ENCODE measurements around the gene SPATA31E1.
"Not testable (repeated sequence)": the region's sequence is repeated elsewhere in the genome, so short reads cannot be mapped to it uniquely, and the experiment has no call there.

SPATA31E1 gene

DNA sequence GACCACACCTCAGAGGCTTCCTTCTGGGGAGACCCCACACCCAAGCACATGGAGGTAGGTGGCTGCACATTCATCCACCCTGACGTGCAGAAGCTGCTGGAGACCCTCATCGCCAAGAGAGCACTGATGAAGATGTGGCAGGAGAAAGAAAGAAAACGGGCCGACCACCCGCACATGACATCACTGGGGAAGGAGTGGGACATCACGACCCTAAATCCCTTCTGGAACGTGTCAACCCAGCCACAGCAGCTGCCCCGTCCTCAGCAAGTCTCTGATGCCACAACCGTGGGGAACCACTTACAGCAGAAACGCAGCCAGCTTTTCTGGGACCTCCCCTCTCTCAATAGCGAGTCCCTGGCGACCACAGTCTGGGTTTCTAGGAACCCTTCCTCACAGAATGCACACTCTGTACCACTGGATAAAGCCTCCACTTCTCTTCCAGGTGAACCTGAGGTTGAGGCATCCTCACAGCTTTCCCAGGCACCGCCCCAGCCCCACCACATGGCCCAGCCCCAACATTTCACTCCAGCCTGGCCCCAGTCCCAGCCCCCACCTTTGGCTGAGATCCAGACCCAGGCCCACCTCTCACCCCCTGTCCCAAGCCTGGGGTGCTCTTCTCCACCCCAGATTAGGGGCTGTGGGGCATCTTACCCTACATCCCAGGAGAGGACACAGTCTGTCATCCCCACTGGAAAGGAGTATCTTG, 3.0 kb downstream of the SPATA31E1 start:
- no peaks in the 10 kb centered on the region for H3K36me3 Mint-ChIP-seq (ENCODE audit: low read depth)
- H3K27me3 Mint-ChIP-seq (ENCODE audit: low read depth) = no peaks in the 10 kb centered on the region
- H3K4me3 Mint-ChIP-seq = no peak overlapping the region
- no peaks in the 10 kb centered on the region for H3K4me1 Mint-ChIP-seq (ENCODE audit: low read depth)
- H3K9me3 Mint-ChIP-seq = no peaks in the 10 kb centered on the region
- no peak overlapping the region for H3K27ac Mint-ChIP-seq

GRCh38 chr9:87886210-87886932, 3.7 kb downstream of the SPATA31E1 start:
- no peaks in the 10 kb centered on the region for H3K4me1 Mint-ChIP-seq (ENCODE audit: low read depth)
- no peaks in the 10 kb centered on the region for H3K27me3 Mint-ChIP-seq (ENCODE audit: low read depth)
- H3K27ac Mint-ChIP-seq = no peak overlapping the region
- H3K9me3 Mint-ChIP-seq = no peaks in the 10 kb centered on the region
- no peaks in the 10 kb centered on the region for H3K36me3 Mint-ChIP-seq (ENCODE audit: low read depth)
- H3K4me3 Mint-ChIP-seq = no peak overlapping the region

- no peak overlapping the region for H3K4me3 Mint-ChIP-seq
- no peaks in the 10 kb centered on the region for H3K9me3 Mint-ChIP-seq
- no peaks in the 10 kb centered on the region for H3K27me3 Mint-ChIP-seq (ENCODE audit: low read depth)
- H3K36me3 Mint-ChIP-seq (ENCODE audit: low read depth) = no peaks in the 10 kb centered on the region
- H3K4me1 Mint-ChIP-seq (ENCODE audit: low read depth) = no peaks in the 10 kb centered on the region
- H3K27ac Mint-ChIP-seq = no peak overlapping the region
Measured at GRCh38 chr9:87886933-87887505, 4.3 kb downstream of the SPATA31E1 start.

DNA sequence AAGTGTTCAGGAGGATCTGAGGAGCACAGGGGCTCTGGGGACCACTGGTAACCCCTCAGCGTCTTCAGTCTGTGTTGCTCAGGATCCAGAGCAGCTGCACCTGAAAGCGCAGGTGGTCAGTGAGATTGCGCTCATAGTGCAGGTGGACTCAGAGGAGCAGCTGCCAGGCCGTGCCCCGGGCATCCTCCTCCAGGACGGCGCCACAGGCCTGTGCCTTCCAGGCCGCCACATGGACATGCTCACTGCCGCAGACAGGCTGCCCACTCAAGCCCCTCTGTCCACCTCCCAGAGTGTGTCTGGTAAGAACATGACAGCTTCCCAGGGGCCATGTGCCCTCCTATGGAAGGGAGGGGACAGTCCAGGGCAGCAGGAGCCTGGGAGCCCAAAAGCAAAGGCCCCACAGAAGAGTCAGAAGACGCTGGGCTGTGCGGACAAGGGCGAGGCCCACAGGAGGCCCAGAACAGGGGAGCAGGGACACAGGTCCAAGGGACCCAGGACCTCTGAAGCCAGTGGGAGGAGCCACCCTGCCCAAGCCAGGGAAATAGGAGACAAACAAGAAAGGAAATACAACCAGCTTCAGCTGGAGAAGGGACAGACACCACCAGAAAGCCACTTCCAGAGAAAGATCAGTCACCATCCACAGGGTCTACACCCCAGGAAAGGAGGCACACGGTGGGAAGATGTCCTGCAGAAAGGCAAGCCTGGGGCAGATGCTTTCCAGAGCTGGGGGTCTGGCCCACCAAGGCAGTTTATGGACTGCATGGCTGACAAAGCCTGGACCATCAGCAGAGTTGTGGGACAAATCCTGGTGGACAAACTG, 5.2 kb downstream of the SPATA31E1 start:
- H3K4me3 Mint-ChIP-seq = no peak overlapping the region
- H3K9me3 Mint-ChIP-seq = no peaks in the 10 kb centered on the region
- H3K4me1 Mint-ChIP-seq (ENCODE audit: low read depth) = no peaks in the 10 kb centered on the region
- H3K27me3 Mint-ChIP-seq (ENCODE audit: low read depth) = peaks cover 6% of the 10 kb centered on the region
- H3K27ac Mint-ChIP-seq = no peak overlapping the region
- H3K36me3 Mint-ChIP-seq (ENCODE audit: low read depth) = no peaks in the 10 kb centered on the region

DNA sequence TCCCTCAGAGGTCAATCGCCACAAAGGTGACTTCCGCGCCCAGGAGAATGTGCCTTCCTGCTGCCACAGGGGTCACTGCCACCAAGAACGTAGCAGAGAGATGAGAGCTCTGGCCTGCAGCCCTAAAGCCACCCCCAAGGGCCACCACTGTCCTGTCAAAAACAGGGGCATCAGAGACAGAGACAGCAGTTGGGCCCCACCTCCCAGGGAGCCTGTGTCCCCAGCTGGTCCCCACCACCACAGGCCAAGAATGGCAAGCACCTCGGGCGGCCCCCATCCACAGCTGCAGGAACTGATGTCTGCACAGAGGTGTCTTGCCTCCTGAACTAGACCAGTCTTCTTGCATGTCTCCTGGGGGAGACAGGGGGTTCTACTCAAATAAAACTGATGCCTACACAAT, 5.8 kb downstream of the SPATA31E1 start:
- Mint-ChIP-seq H3K9me3 (no peaks in the 10 kb centered on the region), H3K36me3 (ENCODE audit: low read depth) (no peaks in the 10 kb centered on the region), H3K4me1 (ENCODE audit: low read depth) (no peaks in the 10 kb centered on the region), H3K27me3 (ENCODE audit: low read depth) (peaks cover 6% of the 10 kb centered on the region), H3K27ac (no peak overlapping the region), H3K4me3 (no peak overlapping the region)

DNA sequence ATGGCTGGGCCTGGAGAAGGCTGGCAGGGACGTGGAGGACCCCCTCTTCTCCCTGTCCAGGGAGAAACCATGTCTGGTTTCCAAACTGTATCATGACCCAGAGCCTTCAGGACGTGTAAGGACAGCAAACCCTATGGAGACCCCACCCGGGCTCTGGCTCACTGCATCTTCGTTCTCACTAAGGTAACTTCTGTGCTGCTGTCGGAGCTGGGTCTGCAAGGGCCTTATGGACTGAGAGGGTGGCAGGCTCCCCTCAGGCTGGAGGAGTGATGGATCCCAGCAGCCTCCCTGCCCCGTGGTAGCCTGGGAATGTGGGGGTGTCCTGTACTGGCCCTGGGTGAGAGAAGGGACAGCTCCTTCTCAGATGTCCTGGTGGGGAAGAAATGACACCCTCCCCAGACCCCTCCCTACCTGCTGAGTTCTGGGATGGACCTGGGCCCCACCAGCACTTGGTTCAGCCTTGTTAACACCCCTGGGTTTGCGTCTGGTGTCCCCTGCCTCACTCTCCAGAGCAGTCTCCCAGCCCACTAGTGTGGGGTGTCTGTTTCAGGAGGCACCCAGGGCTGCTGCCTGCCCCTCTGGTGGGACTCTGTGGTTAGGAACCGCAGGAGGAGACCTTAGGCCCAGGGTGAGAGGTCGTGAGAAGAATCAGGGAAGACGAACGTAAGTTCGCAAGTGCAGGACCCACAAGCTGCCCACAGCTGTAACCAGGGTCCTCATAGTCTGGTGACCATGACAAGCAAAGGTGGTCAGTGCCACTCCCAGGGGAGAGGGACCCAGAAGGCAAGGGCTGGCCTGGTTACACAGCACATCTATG, 6.6 kb downstream of the SPATA31E1 start:
- Mint-ChIP-seq H3K9me3 (no peaks in the 10 kb centered on the region), H3K27me3 (ENCODE audit: low read depth) (peaks cover 6% of the 10 kb centered on the region), H3K4me1 (ENCODE audit: low read depth) (no peaks in the 10 kb centered on the region), H3K4me3 (no peak overlapping the region), H3K36me3 (ENCODE audit: low read depth) (no peaks in the 10 kb centered on the region), H3K27ac (no peak overlapping the region)

DNA sequence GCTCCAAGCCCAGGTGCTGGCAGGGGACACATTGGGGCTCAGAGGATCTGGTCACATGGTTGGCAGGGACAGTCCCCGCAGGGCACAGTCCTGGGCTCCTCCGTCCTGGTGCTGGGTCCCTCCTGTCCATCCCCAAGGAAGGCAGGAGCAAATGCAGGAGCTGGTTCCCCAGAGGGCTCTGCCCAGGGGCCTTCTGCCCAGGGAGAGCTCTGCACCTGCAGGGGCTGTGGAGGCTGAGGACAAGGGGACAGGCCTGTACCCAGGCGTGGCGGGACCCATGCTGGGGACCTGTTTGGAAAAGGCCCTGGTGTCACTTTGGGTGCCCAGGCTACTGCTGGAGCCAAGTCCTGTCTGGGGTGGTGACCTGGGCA, 7.2 kb downstream of the SPATA31E1 start:
- H3K4me3 Mint-ChIP-seq = no peak overlapping the region
- H3K27ac Mint-ChIP-seq = no peak overlapping the region
- no peaks in the 10 kb centered on the region for H3K4me1 Mint-ChIP-seq (ENCODE audit: low read depth)
- no peaks in the 10 kb centered on the region for H3K36me3 Mint-ChIP-seq (ENCODE audit: low read depth)
- peaks cover 6% of the 10 kb centered on the region for H3K27me3 Mint-ChIP-seq (ENCODE audit: low read depth)
- H3K9me3 Mint-ChIP-seq = no peaks in the 10 kb centered on the region

DNA sequence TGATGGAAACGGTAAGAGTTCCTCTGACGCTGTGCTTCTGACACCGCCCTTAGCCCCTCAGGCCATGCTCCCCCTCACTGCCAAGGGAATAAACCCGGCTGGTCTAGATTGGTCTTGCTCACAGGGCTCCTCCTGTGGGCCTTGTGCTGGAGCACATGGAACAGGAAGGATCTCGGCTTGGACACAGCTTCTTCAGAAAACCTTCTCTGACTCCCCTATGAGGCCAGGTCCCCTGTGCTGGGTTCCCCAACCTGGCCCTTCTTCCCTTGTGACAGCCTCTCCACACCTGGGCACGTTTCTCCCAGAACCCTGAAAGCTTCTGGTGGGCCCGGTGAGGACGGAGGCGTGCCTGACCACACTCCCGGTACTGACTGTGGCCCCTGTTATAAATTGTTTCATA, 8.2 kb downstream of the SPATA31E1 start:
- H3K36me3 Mint-ChIP-seq (ENCODE audit: low read depth) = no peaks in the 10 kb centered on the region
- H3K27ac Mint-ChIP-seq = no peak overlapping the region
- no peak overlapping the region for H3K4me3 Mint-ChIP-seq
- H3K4me1 Mint-ChIP-seq (ENCODE audit: low read depth) = no peaks in the 10 kb centered on the region
- H3K27me3 Mint-ChIP-seq (ENCODE audit: low read depth) = peaks cover 6% of the 10 kb centered on the region
- H3K9me3 Mint-ChIP-seq = no peaks in the 10 kb centered on the region

DNA sequence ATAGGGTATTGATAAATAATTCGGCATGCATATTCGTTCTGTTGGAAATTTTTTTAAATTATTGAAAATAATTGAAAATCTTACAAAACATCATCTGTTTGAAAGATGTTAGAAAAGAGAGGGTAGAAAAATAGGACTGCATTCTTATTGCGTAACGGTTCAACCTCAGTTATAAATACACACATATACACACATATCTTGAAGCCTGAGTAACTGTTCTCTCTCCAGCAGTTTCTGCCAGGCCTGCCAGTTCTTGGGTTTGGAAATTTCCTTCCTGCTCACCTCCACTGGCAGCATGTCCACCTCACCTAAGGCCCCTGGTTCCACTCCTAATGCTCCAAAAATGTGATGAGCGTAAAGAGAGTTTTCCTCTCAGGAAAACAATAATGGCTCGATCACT, 9.1 kb downstream of the SPATA31E1 start:
- no peak overlapping the region for H3K4me3 Mint-ChIP-seq
- H3K4me1 Mint-ChIP-seq (ENCODE audit: low read depth) = no peaks in the 10 kb centered on the region
- no peak overlapping the region for H3K27ac Mint-ChIP-seq
- H3K9me3 Mint-ChIP-seq = no peaks in the 10 kb centered on the region
- H3K27me3 Mint-ChIP-seq (ENCODE audit: low read depth) = peaks cover 6% of the 10 kb centered on the region
- H3K36me3 Mint-ChIP-seq (ENCODE audit: low read depth) = no peaks in the 10 kb centered on the region

DNA sequence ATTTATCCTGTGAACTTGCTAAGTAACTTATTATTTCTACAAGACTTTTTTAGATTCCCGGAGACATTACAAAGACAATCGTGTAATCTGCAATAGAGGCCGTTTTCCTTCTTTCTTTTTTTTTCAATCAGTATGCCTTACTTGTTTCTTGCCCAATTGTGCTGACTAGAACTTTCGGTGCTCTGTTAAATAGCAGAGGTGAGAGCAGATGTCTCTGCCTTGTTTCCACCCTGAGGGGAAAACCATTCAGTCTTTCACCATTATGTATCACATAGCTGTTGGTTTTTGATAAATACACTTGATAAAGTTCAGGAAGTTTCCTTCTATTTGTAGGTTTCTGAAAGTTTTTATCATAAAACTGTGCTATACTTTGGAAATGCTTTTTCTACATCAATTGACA, 10.3 kb downstream of the SPATA31E1 start:
- H3K27me3 Mint-ChIP-seq (ENCODE audit: low read depth) = peaks cover 6% of the 10 kb centered on the region
- H3K9me3 Mint-ChIP-seq = no peaks in the 10 kb centered on the region
- no peak overlapping the region for H3K27ac Mint-ChIP-seq
- no peak overlapping the region for H3K4me3 Mint-ChIP-seq
- no peaks in the 10 kb centered on the region for H3K36me3 Mint-ChIP-seq (ENCODE audit: low read depth)
- H3K4me1 Mint-ChIP-seq (ENCODE audit: low read depth) = no peaks in the 10 kb centered on the region

DNA sequence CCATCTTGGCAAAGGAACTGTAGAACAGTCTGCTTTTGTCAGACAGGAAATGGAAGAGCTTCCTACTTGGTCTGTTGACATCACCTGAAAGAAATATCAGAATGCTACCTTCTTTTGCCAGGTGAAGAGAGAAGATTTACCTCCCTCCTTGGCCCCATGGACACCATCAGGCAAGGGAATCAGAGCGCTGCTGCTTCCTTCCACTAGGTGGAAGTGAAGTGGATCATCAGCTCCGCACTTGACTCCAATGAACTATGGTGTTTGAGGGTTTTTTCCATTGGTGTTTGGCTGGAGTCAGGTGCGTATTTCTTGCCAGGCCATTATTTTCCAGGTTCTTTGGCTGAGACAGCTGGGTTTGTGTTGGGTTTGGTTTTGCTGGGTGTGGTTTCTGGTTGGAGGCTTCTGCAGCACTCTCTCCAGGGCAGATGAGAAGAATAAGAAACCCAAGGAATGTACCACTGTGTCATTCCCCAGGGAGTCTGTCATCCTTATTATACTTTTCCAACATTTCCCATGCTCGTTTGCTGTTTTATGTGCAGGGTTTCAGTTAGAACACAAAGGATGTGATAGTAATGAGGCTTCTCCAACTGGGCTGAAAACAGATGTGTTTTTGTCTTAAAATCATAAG, 12.4 kb downstream of the SPATA31E1 start:
- no peaks in the 10 kb centered on the region for H3K4me1 Mint-ChIP-seq (ENCODE audit: low read depth)
- no peak overlapping the region for H3K4me3 Mint-ChIP-seq

GRCh38 chr9:87896891-87897290, 14.2 kb downstream of the SPATA31E1 start:
- Mint-ChIP-seq H3K4me3 (no peak overlapping the region), H3K27ac (no peak overlapping the region), H3K27me3 (ENCODE audit: low read depth) (peaks cover 14% of the 10 kb centered on the region), H3K36me3 (ENCODE audit: low read depth) (no peaks in the 10 kb centered on the region), H3K4me1 (ENCODE audit: low read depth) (no peaks in the 10 kb centered on the region), H3K9me3 (peaks cover 4% of the 10 kb centered on the region)

More for the DNA sequence above, 12.4 kb downstream of the SPATA31E1 start:
- H3K36me3 Mint-ChIP-seq (ENCODE audit: low read depth) = no peaks in the 10 kb centered on the region
- H3K27ac Mint-ChIP-seq = no peak overlapping the region
- H3K27me3 Mint-ChIP-seq (ENCODE audit: low read depth) = peaks cover 11% of the 10 kb centered on the region
- no peaks in the 10 kb centered on the region for H3K9me3 Mint-ChIP-seq

DNA sequence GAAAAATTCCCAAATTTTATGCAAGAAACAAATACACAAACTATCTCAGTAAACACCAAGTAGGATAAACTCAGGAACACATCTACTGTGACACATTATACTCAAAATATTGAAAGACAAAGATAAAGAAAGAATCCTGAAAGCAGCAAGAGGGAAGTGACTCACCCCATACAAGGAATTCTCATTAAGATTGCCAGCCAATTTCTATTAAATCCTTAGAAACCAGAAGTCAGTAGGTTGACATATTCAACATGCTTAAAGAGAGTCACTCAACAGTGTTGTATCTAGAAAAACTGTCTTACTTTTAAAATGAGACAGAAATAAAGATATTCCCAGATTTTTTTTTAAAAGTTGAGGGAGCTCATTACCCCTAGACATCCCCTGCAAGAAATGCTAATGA, 15.5 kb downstream of the SPATA31E1 start:
- no peaks in the 10 kb centered on the region for H3K4me1 Mint-ChIP-seq (ENCODE audit: low read depth)
- peaks cover 9% of the 10 kb centered on the region for H3K27me3 Mint-ChIP-seq (ENCODE audit: low read depth)
- H3K27ac Mint-ChIP-seq = no peak overlapping the region
- H3K36me3 Mint-ChIP-seq (ENCODE audit: low read depth) = no peaks in the 10 kb centered on the region
- peaks cover 5% of the 10 kb centered on the region for H3K9me3 Mint-ChIP-seq
- no peak overlapping the region for H3K4me3 Mint-ChIP-seq

DNA sequence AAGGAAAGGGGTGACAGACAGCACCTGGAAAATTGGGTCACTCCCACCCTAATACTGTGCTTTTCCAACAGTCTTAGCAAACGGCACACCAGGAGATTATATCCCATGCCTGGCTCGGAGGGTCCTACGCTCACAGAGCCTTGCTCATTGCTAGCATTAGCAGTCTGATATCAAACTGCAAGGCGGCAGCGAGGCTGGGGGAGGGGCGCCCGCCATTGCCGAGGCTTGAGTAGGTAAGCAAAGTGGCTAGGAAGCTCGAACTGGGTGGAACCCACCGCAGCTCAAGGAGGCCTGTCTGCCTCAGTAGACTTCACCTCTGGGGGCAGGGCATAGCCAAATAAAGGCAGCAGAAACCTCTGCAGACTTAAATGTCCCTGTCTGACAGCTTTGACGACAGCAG, 19.7 kb downstream of the SPATA31E1 start:
- Mint-ChIP-seq H3K9me3 (peaks cover 14% of the 10 kb centered on the region), H3K27me3 (ENCODE audit: low read depth) (peaks cover 16% of the 10 kb centered on the region)
- not testable (repeated sequence) for H3K4me1 Mint-ChIP-seq (ENCODE audit: low read depth); H3K4me3 Mint-ChIP-seq; H3K27ac Mint-ChIP-seq; H3K36me3 Mint-ChIP-seq (ENCODE audit: low read depth)

Data from T-helper 1 cell treated with Interleukin-12 subunit alpha and Interleukin-12 subunit beta and Interleukin-4 antibody, amounts not matched to agents 30 μg/mL and 1 μg/mL, for 36 hours (primary cell).